IMR-90 (cell line): ENCODE results near the gene CADM4. TPM values are rescaled to one million over a fixed set of nuclear protein-coding genes. Genes with fewer than 3 reads are reported as not detected.

Source experiments
- ATAC-seq: fragments of 200-7000 bp; cut with Tn5 transposase; 2 replicates; pipeline ENCODE4 v1.9.1; 2020; ENCODE audit warnings: low read depth, mild to moderate bottlenecking, moderate library complexity
- BruUV-seq: library from RNA; stranded (reverse); fragments of 400-500 nt; replicated peaks from 2 replicates; lab custom pipeline; 2021; lab: Mats Ljungman, UMichigan
- CTCF ChIA-PET: fragments of 300-600 bp; formaldehyde crosslinking; extraction: SDS; loops from one replicate; lab custom pipeline; 2021; ENCODE audit warnings: antibody characterized with exemption; lab: Yijun Ruan, JAX
- POLR2A ChIA-PET: fragments of 300-600 bp; sonication (Branson Sonifier 250); formaldehyde crosslinking; loops from one replicate; lab custom pipeline; 2022; ENCODE audit warnings: antibody characterized with exemption; ENCODE audit not compliant: unreplicated experiment; lab: Charles Lee
- DNase-seq: peaks from one replicate; pipeline ENCODE4 v3.0.0; 2013
- H2AFZ ChIP-seq: replicated peaks from 2 replicates; pipeline ENCODE3; 2013; ENCODE audit warnings: low read length, mild to moderate bottlenecking; ENCODE audit not compliant: poor library complexity
- H2AK5ac ChIP-seq: 2 replicates; pipeline ENCODE4 v1.6.1; 2013; ENCODE audit warnings: low read depth, low read length, inconsistent platforms
- H2AK9ac ChIP-seq: replicated peaks from 2 replicates; pipeline ENCODE3; 2013; ENCODE audit warnings: mild to moderate bottlenecking, low read depth, low read length, moderate library complexity; ENCODE audit not compliant: poor library complexity
- H2BK120ac ChIP-seq: 2 replicates; pipeline ENCODE4 v1.6.1; 2013; ENCODE audit warnings: low read depth, low read length, inconsistent platforms
- H2BK15ac ChIP-seq: 3 replicates; pipeline ENCODE4 v1.6.1; 2013; ENCODE audit warnings: low read depth, low read length, inconsistent platforms
- H2BK20ac ChIP-seq: 2 replicates; pipeline ENCODE4 v1.6.1; 2013; ENCODE audit warnings: low read depth, mild to moderate bottlenecking, inconsistent platforms, low read length, moderate library complexity
- H2BK5ac ChIP-seq: 2 replicates; pipeline ENCODE4 v1.6.1; 2013; ENCODE audit warnings: mild to moderate bottlenecking, low read depth, low read length, inconsistent platforms; ENCODE audit not compliant: poor library complexity, severe bottlenecking
- H3K14ac ChIP-seq: replicated peaks from 2 replicates; pipeline ENCODE4 v1.6.1; 2013; ENCODE audit warnings: low read depth, low read length, inconsistent platforms
- H3K18ac ChIP-seq: 2 replicates; pipeline ENCODE4 v1.6.1; 2013; ENCODE audit warnings: low read depth, low read length, control low read depth
- H3K23ac ChIP-seq: 2 replicates; pipeline ENCODE4 v1.6.1; 2013; ENCODE audit warnings: low read depth, low read length, inconsistent platforms
- H3K27ac ChIP-seq: 2 replicates; pipeline ENCODE4 v1.5.1; 2013; ENCODE audit warnings: mild to moderate bottlenecking, control low read depth, low read length; ENCODE audit not compliant: insufficient read depth
- H3K27me3 ChIP-seq: 2 replicates; pipeline ENCODE4 v1.6.1; 2013; ENCODE audit warnings: low read length; ENCODE audit not compliant: control insufficient read depth, insufficient read depth
- H3K36me3 ChIP-seq: 2 replicates; pipeline ENCODE4 v1.6.1; 2013; ENCODE audit warnings: low read length, mixed read lengths; ENCODE audit not compliant: control insufficient read depth, insufficient read depth
- H3K4ac ChIP-seq: 2 replicates; pipeline ENCODE4 v1.6.1; 2013; ENCODE audit warnings: low read depth, low read length, inconsistent platforms
- H3K4me1 ChIP-seq: 2 replicates; pipeline ENCODE4 v1.6.1; 2013; ENCODE audit warnings: low read length, mixed read lengths; ENCODE audit not compliant: control insufficient read depth, insufficient read depth
- H3K4me2 ChIP-seq: 2 replicates; pipeline ENCODE4 v1.6.1; 2013; ENCODE audit warnings: low read depth, mild to moderate bottlenecking, control low read depth, low read length, moderate library complexity
- H3K4me3 ChIP-seq: 2 replicates; pipeline ENCODE4 v1.5.1; 2013; ENCODE audit warnings: low read depth, mild to moderate bottlenecking, control low read depth, low read length, moderate library complexity; ENCODE audit not compliant: insufficient read depth
- H3K56ac ChIP-seq: 2 replicates; pipeline ENCODE4 v1.6.1; 2013; ENCODE audit warnings: low read length, inconsistent platforms; ENCODE audit not compliant: insufficient read depth; ENCODE audit errors: extremely low read depth
- H3K79me1 ChIP-seq, 2 experiments: 2 replicates each; pipeline ENCODE4 v1.6.1; 2013; ENCODE audit warnings: low read length in 2 of 2, inconsistent platforms in 1 of 2, low read depth in 1 of 2
- H3K9ac ChIP-seq: 2 replicates; pipeline ENCODE4 v1.6.1; 2013; ENCODE audit warnings: low read depth, low read length, control low read depth
- H3K9me1 ChIP-seq: 2 replicates; pipeline ENCODE4 v1.6.1; 2013; ENCODE audit warnings: low read length, inconsistent platforms; ENCODE audit not compliant: insufficient read depth
- H3K9me3 ChIP-seq: 2 replicates; pipeline ENCODE4 v1.6.1; 2013; ENCODE audit warnings: low read length; ENCODE audit not compliant: control insufficient read depth, insufficient read depth
- H4K20me1 ChIP-seq: 2 replicates; pipeline ENCODE4 v1.6.1; 2013; ENCODE audit warnings: low read length, inconsistent platforms; ENCODE audit not compliant: insufficient read depth
- H4K5ac ChIP-seq: 2 replicates; pipeline ENCODE4 v1.6.1; 2013; ENCODE audit warnings: mild to moderate bottlenecking, low read depth, low read length, control low read depth
- H4K8ac ChIP-seq, 2 experiments: 2 replicates each; pipeline ENCODE4 v1.6.1; 2013; ENCODE audit warnings: low read depth in 2 of 2, low read length in 2 of 2, control low read depth in 1 of 2, inconsistent platforms in 1 of 2
- H4K91ac ChIP-seq: 2 replicates; pipeline ENCODE4 v1.6.1; 2013; ENCODE audit warnings: low read depth, low read length, inconsistent platforms; ENCODE audit not compliant: insufficient read depth
- BHLHE40 ChIP-seq: fragments of 150-350 bp; IDR thresholded peaks from 2 replicates; pipeline ENCODE4 v1.6.1; 2016; ENCODE audit warnings: mild to moderate bottlenecking, low read depth, low read length
- CEBPB ChIP-seq: IDR thresholded peaks from 2 replicates; pipeline ENCODE4 v1.6.1; 2012; ENCODE audit warnings: low read depth, low read length, improper control_type of control experiment
- CHD1 ChIP-seq: IDR thresholded peaks from 2 replicates; pipeline ENCODE4 v1.6.1; 2012; ENCODE audit warnings: low read depth, low read length, improper control_type of control experiment
- ELK1 ChIP-seq: fragments of 150-350 bp; IDR thresholded peaks from 2 replicates; pipeline ENCODE4 v1.6.1; 2016; ENCODE audit warnings: low read depth, mild to moderate bottlenecking, low read length, moderate library complexity, borderline replicate concordance
- FOS ChIP-seq: fragments of 150-350 bp; IDR thresholded peaks from 2 replicates; pipeline ENCODE4 v1.6.1; 2016; ENCODE audit warnings: low read depth, low read length
- MAFK ChIP-seq: IDR thresholded peaks from 2 replicates; pipeline ENCODE4 v1.6.1; 2012; ENCODE audit warnings: low read depth, low read length, improper control_type of control experiment
- MAZ ChIP-seq: IDR thresholded peaks from 2 replicates; pipeline ENCODE4 v1.6.1; 2012; ENCODE audit warnings: low read depth, mild to moderate bottlenecking, low read length, improper control_type of control experiment, moderate library complexity, borderline replicate concordance
- MXI1 ChIP-seq: IDR thresholded peaks from 2 replicates; pipeline ENCODE4 v1.6.1; 2012; ENCODE audit warnings: low read depth, mild to moderate bottlenecking, low read length, moderate library complexity, borderline replicate concordance
- NFE2L2 ChIP-seq: fragments of 150-350 bp; IDR thresholded peaks from 2 replicates; pipeline ENCODE4 v1.6.1; 2016; ENCODE audit warnings: low read depth, mild to moderate bottlenecking, low read length
- POLR2A ChIP-seq: IDR thresholded peaks from 2 replicates; pipeline ENCODE4 v1.6.1; 2012; ENCODE audit warnings: mild to moderate bottlenecking, low read depth, low read length
- RAD21 ChIP-seq: IDR thresholded peaks from 2 replicates; pipeline ENCODE4 v1.6.1; 2012; ENCODE audit warnings: low read length, improper control_type of control experiment
- RCOR1 ChIP-seq: IDR thresholded peaks from 2 replicates; pipeline ENCODE4 v1.6.1; 2012; ENCODE audit warnings: mild to moderate bottlenecking, low read length, improper control_type of control experiment; ENCODE audit not compliant: insufficient replicate concordance
- RFX5 ChIP-seq: IDR thresholded peaks from 2 replicates; pipeline ENCODE4 v1.8.0; 2012; ENCODE audit warnings: low read depth, mild to moderate bottlenecking, low read length, moderate library complexity
- SMC3 ChIP-seq: fragments of 150-350 bp; IDR thresholded peaks from 2 replicates; pipeline ENCODE4 v1.6.1; 2016; ENCODE audit warnings: low read depth, mild to moderate bottlenecking, antibody characterized with exemption, low read length, moderate library complexity
- USF2 ChIP-seq: fragments of 150-350 bp; IDR thresholded peaks from 2 replicates; pipeline ENCODE4 v1.6.1; 2017; ENCODE audit warnings: mild to moderate bottlenecking, antibody characterized with exemption, low read length, low read depth
- WGBS, 2 experiments: methylation state at CpG; one replicate each; pipeline versions ENCODE4 v1.1.5 to v1.1.7; 2013; ENCODE audit warnings: missing lambda C conversion rate in 2 of 2; ENCODE audit not compliant: insufficient read length in 1 of 2; ENCODE audit errors: extremely low coverage in 2 of 2; 5-methylcytosine and 5-hydroxymethylcytosine counted together
- dilution Hi-C: fragments of 300-500 bp; cut with HindIII; formaldehyde crosslinking; loops from one replicate; pipeline ENCODE4 v1.14.3; 2018; ENCODE audit warnings: low sequenced_read_pairs; ENCODE audit not compliant: unreplicated experiment
- in situ Hi-C: fragments of 300-500 bp; cut with MboI; formaldehyde crosslinking; loops from 3 replicates; pipeline ENCODE4 v1.14.3; 2019; ENCODE audit warnings: low sequenced_read_pairs, inconsistent platforms, mixed read lengths
- intact Hi-C: fragments of 100-400 bp; cut with micrococcal nuclease; formaldehyde crosslinking; loops from 2 replicates; pipeline ENCODE4 v1.10.0; 2022
- polyA plus RNA-seq, 3 experiments: library from polyadenylated mRNA; depleted of rRNA; stranded (reverse); fragments of >200 nt; gene quantifications; 2 replicates each; pipeline ENCODE4 v1.2.3, GENCODE V29; 2012; ENCODE audit warnings: low replicate concordance in 1 of 3
- total RNA-seq: library from RNA; depleted of rRNA; stranded (reverse); fragments of >200 nt; gene quantifications from 2 replicates; pipeline ENCODE4 v1.2.3, GENCODE V29; 2012
- TF ChIP-seq, protein P1 (sequence below): conservative IDR thresholded peaks from 2 replicates; pipeline ENCODE4 v1.5.1; 2012; ENCODE audit warnings: mild to moderate bottlenecking, low read depth, low read length, improper control_type of control experiment

The CADM4 gene
- total and polyA plus RNA-seq, 2 of the 4 experiments (the other 2 are of a cell fraction): 2.0 to 4.9 TPM

- CTCF ChIA-PET: no interaction called here
- no peak for ATAC-seq
- in situ Hi-C loops: no loop called here
Measured at GRCh38 chr19:43622956-43623355, 16.7 kb downstream of the CADM4 start.

More at GRCh38 chr19:43622956-43623355, 16.7 kb downstream of the CADM4 start:
- intact Hi-C loops (no loop called here), dilution Hi-C loops (no loop called here)
- Histone ChIP-seq H3K4me1 (peaks cover 6% of the 10 kb centered on the region), H3K18ac (no peak overlapping the region), H3K27me3 (no peaks in the 10 kb centered on the region), H4K91ac (no peak overlapping the region), H3K36me3 (no peaks in the 10 kb centered on the region), H4K5ac (no peak overlapping the region), H2BK120ac (no peak overlapping the region), H3K56ac (no peak overlapping the region), H3K9ac (no peak overlapping the region), H3K9me1 (peaks cover 7% of the 10 kb centered on the region), H3K23ac (no peak overlapping the region), H3K79me1 (peaks cover 16 to 27% of the 10 kb centered on the region in 2 experiments; a peak in 3 of 4 replicates), H2BK20ac (no peak overlapping the region), H4K8ac (no peak overlapping the region), H3K4ac (no peak overlapping the region), H2AK5ac (no peak overlapping the region), H3K4me2 (no peak overlapping the region), H2AK9ac (no peak overlapping the region), H3K4me3 (no peak overlapping the region), H3K9me3 (no peaks in the 10 kb centered on the region), H2BK15ac (no peak overlapping the region), H2BK5ac (no peak overlapping the region), H3K27ac (no peak overlapping the region), H2AFZ (no peak overlapping the region), H4K20me1 (no peaks in the 10 kb centered on the region), H3K14ac (no peak overlapping the region)
- no TSS peak for BruUV-seq
- no peak for DNase-seq
- no peak for TF ChIP-seq USF2
- TF ChIP-seq MAZ: no peak
- no peak for TF ChIP-seq MXI1
- no peak for TF ChIP-seq POLR2A
- TF ChIP-seq NFE2L2: no peak
- TF ChIP-seq RCOR1: no peak
- TF ChIP-seq RFX5: no peak
- TF ChIP-seq RAD21: no peak
- no peak for TF ChIP-seq FOS
- no peak for TF ChIP-seq ELK1
- TF ChIP-seq CHD1: no peak
- TF ChIP-seq, protein P1, sequence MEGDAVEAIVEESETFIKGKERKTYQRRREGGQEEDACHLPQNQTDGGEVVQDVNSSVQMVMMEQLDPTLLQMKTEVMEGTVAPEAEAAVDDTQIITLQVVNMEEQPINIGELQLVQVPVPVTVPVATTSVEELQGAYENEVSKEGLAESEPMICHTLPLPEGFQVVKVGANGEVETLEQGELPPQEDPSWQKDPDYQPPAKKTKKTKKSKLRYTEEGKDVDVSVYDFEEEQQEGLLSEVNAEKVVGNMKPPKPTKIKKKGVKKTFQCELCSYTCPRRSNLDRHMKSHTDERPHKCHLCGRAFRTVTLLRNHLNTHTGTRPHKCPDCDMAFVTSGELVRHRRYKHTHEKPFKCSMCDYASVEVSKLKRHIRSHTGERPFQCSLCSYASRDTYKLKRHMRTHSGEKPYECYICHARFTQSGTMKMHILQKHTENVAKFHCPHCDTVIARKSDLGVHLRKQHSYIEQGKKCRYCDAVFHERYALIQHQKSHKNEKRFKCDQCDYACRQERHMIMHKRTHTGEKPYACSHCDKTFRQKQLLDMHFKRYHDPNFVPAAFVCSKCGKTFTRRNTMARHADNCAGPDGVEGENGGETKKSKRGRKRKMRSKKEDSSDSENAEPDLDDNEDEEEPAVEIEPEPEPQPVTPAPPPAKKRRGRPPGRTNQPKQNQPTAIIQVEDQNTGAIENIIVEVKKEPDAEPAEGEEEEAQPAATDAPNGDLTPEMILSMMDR: no peak
- no peak for TF ChIP-seq MAFK
- TF ChIP-seq BHLHE40: no peak
- no peak for TF ChIP-seq CEBPB
- TF ChIP-seq SMC3: no peak
- WGBS, 2 experiments: no CpG with 5 or more reads among the region's 1 CpG
- POLR2A ChIA-PET: no interaction called here
